Stimulated activated CD4-positive, alpha-beta T cell treated with anti-CD3 and anti-CD28 coated beads, Interleukin-2, amount 100 ng/mL, for 48 hours (primary cell): ENCODE measurements around the gene RHO.
A peak's percentile ranks its signal among the peaks of the same experiment; 100 is the strongest.
"Not testable (repeated sequence)": the region's sequence is repeated elsewhere in the genome, so short reads cannot be mapped to it uniquely, and the experiment has no call there.

ENCODE experiments used
- DNase-seq, 2 donors: peaks; one replicate each; pipeline ENCODE4 v3.0.0-alpha.2; 2020

Gene RHO

DNA sequence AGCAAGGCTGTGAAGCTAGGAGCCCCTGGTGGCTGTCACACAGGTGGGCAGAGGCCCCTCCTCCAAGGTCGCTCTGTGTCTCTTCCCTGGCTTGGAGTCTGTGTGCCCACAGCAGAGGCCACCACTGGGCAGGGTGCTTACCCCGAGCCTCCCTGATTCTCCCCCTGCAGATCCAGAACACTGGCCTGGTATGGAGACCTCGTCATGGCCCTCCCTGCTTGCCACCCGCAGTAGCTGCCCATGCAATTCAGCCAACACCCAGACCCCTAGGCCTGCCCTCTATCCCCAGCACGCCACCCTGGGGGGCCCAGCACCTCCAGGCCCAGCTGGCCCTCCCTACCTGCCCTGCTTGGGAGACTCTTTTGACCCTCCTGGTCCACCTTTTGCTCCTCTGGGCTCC is 5.5 kb upstream of the RHO start:
- DNase-seq = no peak

DNA sequence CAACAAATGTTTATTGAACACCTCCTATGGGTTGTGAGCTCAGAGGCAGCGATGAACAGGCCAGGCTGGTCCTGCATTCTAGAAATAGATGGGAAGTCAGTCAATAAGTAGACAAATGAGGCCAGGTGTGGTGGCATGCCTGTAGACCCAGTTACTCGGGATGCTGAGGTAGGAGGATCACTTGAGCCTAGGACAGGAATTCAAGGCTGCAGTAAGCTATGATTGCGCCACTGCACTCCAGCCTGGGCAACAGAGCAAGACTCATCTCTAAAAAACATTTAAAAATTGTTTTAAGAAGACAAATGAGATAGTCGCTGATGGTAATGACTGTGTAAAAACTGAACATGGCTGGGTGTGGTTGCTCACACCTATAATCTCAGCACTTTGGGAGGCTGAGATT is 4.4 kb upstream of the RHO start:
- DNase-seq = no peak

GRCh38 chr3:129525341-129525968 is 3.0 kb upstream of the RHO start:
- peak in 1 of 2 donors; percentile 5 for DNase-seq

- DNase-seq = no peak
Observed at GRCh38 chr3:129526121-129526900, 2.1 kb upstream of the RHO start.

DNA sequence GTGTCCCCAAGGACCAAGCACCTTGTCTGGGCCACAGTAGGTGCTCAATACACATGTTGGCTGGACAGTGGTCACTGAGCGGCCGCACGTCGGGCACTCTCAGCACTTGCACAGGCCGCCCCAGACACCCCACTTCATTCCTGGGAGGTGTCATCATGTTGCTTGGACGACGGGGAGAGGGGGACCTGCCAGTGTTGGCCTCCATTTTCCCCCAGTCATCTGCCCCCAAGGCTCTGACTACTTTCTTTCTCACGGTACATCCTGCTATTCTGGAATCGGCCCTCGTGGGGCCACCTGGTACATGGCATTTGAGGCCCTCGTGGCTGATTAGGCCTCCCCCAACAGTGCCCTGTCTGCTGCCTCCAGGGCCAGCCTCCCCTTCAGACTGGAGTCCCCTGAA is 1.2 kb upstream of the RHO start:
- DNase-seq = no peak

- no peak for DNase-seq
Observed at GRCh38 chr3:129529436-129530210, 1.2 kb downstream of the RHO start.

- no peak for DNase-seq
Observed at GRCh38 chr3:129530251-129530791, 1.9 kb downstream of the RHO start.

DNA sequence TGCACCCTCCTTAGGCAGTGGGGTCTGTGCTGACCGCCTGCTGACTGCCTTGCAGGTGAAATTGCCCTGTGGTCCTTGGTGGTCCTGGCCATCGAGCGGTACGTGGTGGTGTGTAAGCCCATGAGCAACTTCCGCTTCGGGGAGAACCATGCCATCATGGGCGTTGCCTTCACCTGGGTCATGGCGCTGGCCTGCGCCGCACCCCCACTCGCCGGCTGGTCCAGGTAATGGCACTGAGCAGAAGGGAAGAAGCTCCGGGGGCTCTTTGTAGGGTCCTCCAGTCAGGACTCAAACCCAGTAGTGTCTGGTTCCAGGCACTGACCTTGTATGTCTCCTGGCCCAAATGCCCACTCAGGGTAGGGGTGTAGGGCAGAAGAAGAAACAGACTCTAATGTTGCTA is 2.4 kb downstream of the RHO start:
- DNase-seq = no peak

DNA sequence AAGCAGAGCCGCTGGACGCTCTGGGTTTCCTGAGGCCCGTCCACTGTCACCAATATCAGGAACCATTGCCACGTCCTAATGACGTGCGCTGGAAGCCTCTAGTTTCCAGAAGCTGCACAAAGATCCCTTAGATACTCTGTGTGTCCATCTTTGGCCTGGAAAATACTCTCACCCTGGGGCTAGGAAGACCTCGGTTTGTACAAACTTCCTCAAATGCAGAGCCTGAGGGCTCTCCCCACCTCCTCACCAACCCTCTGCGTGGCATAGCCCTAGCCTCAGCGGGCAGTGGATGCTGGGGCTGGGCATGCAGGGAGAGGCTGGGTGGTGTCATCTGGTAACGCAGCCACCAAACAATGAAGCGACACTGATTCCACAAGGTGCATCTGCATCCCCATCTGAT is 3.3 kb downstream of the RHO start:
- DNase-seq = no peak

GRCh38 chr3:129532261-129532660 is 3.8 kb downstream of the RHO start:
- no peak for DNase-seq

DNA sequence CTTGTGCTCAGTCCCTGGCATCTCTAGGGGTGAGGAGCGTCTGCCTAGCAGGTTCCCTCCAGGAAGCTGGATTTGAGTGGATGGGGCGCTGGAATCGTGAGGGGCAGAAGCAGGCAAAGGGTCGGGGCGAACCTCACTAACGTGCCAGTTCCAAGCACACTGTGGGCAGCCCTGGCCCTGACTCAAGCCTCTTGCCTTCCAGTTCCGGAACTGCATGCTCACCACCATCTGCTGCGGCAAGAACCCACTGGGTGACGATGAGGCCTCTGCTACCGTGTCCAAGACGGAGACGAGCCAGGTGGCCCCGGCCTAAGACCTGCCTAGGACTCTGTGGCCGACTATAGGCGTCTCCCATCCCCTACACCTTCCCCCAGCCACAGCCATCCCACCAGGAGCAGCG is 5.0 kb downstream of the RHO start:
- no peak for DNase-seq

DNA sequence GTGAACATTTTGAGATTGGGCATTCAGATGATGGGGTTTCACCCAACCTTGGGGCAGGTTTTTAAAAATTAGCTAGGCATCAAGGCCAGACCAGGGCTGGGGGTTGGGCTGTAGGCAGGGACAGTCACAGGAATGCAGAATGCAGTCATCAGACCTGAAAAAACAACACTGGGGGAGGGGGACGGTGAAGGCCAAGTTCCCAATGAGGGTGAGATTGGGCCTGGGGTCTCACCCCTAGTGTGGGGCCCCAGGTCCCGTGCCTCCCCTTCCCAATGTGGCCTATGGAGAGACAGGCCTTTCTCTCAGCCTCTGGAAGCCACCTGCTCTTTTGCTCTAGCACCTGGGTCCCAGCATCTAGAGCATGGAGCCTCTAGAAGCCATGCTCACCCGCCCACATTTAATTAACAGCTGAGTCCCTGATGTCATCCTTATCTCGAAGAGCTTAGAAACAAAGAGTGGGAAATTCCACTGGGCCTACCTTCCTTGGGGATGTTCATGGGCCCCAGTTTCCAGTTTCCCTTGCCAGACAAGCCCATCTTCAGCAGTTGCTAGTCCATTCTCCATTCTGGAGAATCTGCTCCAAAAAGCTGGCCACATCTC is 6.1 kb downstream of the RHO start:
- DNase-seq = no peak

- no peak for DNase-seq
Observed at GRCh38 chr3:129535075-129535474, 6.6 kb downstream of the RHO start.

DNA sequence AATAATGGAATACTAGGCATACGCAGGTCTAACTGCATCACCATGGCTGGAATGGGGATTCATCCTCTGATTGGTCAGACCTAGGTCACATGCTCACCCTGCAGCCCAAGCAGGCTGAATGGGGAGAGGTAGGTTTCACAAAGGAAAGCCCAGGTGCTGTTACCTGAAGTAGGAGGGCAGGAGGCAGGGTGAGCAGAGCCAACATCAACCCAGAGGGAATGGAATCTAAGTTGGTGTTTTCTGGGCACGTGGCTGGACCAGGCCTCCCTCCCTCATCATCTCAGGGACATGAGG is 7.9 kb downstream of the RHO start:
- no peak for DNase-seq

- no peak for DNase-seq
Observed at GRCh38 chr3:129536804-129537203, 8.4 kb downstream of the RHO start.

DNA sequence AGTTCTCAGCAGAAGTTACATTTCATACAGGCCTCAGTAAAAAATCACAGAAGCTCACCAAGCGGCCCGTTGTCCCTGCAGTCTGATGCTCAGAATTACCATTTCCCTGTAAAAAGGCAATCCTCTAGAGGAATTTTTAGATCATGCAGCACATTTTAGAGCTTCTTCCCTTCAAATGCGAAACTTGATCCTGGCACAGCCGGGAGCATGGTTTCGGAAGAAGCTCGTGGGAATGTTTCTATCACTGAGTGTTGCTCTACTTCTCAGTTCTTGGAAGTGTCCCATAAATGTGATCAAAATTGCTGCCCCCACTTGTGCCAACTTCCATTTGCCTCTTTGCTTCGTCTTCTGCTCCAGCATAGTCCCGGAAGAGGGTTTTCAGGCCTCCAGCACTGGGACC is 10.8 kb downstream of the RHO start:
- DNase-seq = no peak

GRCh38 chr3:129540776-129541516 is 12.5 kb downstream of the RHO start:
- no peak for DNase-seq

DNA sequence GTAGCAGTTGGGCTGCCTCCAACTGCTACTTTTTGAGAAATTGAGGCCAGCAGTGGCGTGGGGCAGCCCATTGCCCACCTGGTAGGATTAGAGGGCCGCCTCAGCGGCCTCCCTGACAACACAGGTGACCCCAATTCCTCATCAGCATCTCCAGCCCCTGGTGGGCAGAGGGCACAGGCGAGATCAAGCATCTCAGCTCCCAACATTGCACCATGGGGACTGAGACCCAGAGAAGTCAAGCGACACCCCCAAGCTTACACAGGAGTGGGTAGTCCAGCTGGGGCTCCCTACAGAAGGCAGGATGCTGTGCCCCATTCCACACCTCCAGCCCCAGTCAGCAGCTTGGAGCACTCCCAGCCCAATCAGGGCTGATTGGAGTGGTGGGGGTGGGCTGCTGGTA is 14.3 kb downstream of the RHO start:
- DNase-seq = no peak

DNA sequence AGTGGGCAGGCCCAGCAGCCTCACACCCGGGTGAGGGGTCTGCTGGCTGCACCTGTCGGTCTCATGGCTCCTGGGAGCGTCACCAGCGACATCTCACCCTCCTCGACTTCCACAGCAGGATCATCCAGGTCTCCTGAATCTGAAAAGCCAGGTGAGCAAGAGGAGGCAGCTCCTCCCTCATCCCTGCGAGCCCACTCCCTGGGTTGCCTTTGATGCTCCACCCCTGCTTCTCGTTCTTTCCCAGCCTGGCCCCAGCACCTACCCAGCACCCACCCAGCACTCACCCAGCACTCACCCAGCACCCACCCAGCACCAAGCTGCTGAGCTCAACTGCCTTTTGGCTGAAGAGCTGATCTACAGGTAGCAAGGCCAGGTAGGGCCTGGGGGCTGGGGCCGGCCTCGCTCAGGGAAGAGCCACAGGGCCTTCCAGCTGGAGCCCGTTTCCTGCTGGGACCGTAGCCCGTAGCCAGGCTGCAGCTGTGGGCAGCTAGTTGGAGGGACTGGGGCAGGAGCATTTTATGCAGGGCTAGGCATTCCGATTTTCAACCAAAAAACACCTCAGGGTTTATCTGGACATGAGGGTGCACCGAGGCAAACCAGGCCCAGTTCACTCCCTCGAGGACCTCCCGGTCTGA is 14.8 kb downstream of the RHO start, which contains the start of gene H1-8:
H1-8 (plus strand) TSS at position 20 of the 635 bp plus-strand sequence; CDS start at position 64, 44 bp downstream.
- DNase-seq = no peak

GRCh38 chr3:129543999-129544398 is 15.6 kb downstream of the RHO start:
- no peak for DNase-seq

DNA sequence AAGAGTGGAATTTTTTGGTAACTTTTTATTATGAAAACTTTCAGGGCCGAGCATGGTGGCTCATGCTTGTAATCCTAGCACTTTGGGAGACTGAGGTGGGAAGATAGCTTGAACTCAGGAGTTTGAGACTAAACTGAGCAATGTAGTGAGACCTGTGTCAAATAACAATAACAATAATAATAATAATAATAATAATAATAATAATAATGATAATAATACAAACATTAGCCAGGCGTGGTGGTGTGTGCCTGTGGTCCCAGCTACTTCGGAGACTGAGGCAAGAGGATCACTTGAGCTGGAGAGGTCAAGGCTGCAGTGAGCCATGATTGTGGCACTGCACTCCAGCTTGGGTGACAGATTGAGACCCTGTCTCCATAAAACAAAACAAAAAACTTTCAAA is 17.5 kb downstream of the RHO start:
- DNase-seq = not testable (repeated sequence)

- no peak for DNase-seq
Observed at GRCh38 chr3:129547241-129547640, 18.8 kb downstream of the RHO start.
